T-helper 22 cell (primary cell): Measurements from ENCODE around the gene HIP1.
"Not testable (repeated sequence)": the region's sequence is repeated elsewhere in the genome, so short reads cannot be mapped to it uniquely, and the experiment has no call there.

ENCODE experiments used
- DNase-seq: peaks from one replicate; pipeline ENCODE4 v3.0.0-alpha.2; 2020; ENCODE audit warnings: low read depth

The HIP1 gene

GRCh38 chr7:75738604-75738974 is at the start of gene HIP1:
Gene HIP1 (minus strand): TSS chr7:75738941. CDS start chr7:75738920, 21 bp downstream.
- DNase-seq, result no peak

- DNase-seq, result not testable (repeated sequence)
Measured at GRCh38 chr7:75788154-75788847, 49.6 kb upstream of the HIP1 start.

- DNase-seq, result not testable (repeated sequence)
Measured at GRCh38 chr7:75783058-75783457, 44.3 kb upstream of the HIP1 start.

- not testable (repeated sequence) for DNase-seq
Measured at GRCh38 chr7:75780647-75781273, 42.0 kb upstream of the HIP1 start.

GRCh38 chr7:75779516-75779915 is 40.8 kb upstream of the HIP1 start:
- DNase-seq, result not testable (repeated sequence)

GRCh38 chr7:75779035-75779434 is 40.3 kb upstream of the HIP1 start:
- DNase-seq, result not testable (repeated sequence)

- DNase-seq, result peak; percentile 2
Measured at GRCh38 chr7:75776295-75776971, 37.7 kb upstream of the HIP1 start.

- not testable (repeated sequence) for DNase-seq
Measured at GRCh38 chr7:75773958-75774357, 35.2 kb upstream of the HIP1 start.

- DNase-seq, result no peak
Measured at GRCh38 chr7:75772081-75773077, 33.6 kb upstream of the HIP1 start, which contains the start of gene CCL26. Gene CCL26 (minus strand): TSS chr7:75772211. CDS start chr7:75772176, 35 bp downstream.

GRCh38 chr7:75771224-75771623 is 32.5 kb upstream of the HIP1 start:
- DNase-seq, result no peak

GRCh38 chr7:75762350-75762917 is 23.7 kb upstream of the HIP1 start:
- no peak for DNase-seq

GRCh38 chr7:75761801-75762200 is 23.1 kb upstream of the HIP1 start:
- DNase-seq, result not testable (repeated sequence)

- no peak for DNase-seq
Measured at GRCh38 chr7:75758491-75758890, 19.8 kb upstream of the HIP1 start.

- no peak for DNase-seq
Measured at GRCh38 chr7:75757860-75758259, 19.1 kb upstream of the HIP1 start.

GRCh38 chr7:75756991-75757676 is 18.4 kb upstream of the HIP1 start:
- DNase-seq, result no peak

GRCh38 chr7:75756206-75756990 is 17.7 kb upstream of the HIP1 start:
- no peak for DNase-seq

GRCh38 chr7:75743455-75743859 is 4.7 kb upstream of the HIP1 start:
- no peak for DNase-seq

GRCh38 chr7:75740846-75741497 is 2.2 kb upstream of the HIP1 start:
- DNase-seq, result no peak
